Esophagus squamous epithelium (tissue), 4 donors: ENCODE data around the gene MOK.

Source experiments
- POLR2A ChIP-seq, 4 donors: fragments of 450-650 bp; IDR thresholded peaks; one replicate each; pipeline ENCODE4 v1.6.1; 2017; ENCODE audit warnings: antibody characterized with exemption in 4 of 4, mild to moderate bottlenecking in 4 of 4, moderate library complexity in 3 of 4
- TF ChIP-seq, protein P1 (sequence below), 6 experiments: fragments of 450-650 bp in 4 of 6; fragments of 200-600 bp in 2 of 6; sonication (generic) in 2 of 6; IDR thresholded peaks; one replicate each; pipeline ENCODE4 v1.5.1; 2016 to 2019; ENCODE audit warnings: antibody characterized with exemption in 6 of 6, mild to moderate bottlenecking in 4 of 6, moderate library complexity in 4 of 6

DNA sequence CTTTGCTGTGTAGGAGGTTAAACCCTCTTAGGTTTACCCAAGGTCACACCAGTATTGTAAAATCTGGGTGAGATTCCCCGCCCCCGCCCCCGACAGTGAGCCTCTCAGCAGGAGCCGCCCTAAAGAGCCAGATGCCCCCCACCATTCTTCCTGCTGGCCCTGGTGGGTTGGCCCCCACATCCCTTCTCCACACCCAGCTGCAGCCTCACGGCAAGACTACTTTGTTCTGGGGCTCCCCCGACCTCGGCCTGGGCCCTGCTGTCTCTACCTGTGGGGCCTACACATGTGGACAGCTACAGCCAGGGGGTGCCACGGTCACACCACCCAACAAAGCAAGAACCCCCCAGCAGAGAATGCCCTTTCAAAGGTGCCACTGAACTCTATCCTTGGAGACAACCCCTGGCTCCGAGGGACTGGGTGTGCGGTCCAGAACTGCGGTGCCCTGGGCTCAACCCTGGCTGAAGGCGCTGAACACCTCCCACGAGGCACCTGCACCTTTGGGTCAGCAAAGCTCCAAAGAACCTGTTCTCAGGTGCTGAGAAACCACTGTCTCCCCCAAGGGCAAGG is 82.9 kb downstream of the MOK start:
- TF ChIP-seq, protein P1, sequence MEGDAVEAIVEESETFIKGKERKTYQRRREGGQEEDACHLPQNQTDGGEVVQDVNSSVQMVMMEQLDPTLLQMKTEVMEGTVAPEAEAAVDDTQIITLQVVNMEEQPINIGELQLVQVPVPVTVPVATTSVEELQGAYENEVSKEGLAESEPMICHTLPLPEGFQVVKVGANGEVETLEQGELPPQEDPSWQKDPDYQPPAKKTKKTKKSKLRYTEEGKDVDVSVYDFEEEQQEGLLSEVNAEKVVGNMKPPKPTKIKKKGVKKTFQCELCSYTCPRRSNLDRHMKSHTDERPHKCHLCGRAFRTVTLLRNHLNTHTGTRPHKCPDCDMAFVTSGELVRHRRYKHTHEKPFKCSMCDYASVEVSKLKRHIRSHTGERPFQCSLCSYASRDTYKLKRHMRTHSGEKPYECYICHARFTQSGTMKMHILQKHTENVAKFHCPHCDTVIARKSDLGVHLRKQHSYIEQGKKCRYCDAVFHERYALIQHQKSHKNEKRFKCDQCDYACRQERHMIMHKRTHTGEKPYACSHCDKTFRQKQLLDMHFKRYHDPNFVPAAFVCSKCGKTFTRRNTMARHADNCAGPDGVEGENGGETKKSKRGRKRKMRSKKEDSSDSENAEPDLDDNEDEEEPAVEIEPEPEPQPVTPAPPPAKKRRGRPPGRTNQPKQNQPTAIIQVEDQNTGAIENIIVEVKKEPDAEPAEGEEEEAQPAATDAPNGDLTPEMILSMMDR (IDR thresholded peaks at IDR 0.05): no peak
- no peak for TF ChIP-seq POLR2A (IDR thresholded peaks at IDR 0.05)
